ENCODE data around the gene QPCT. TPM values are rescaled to one million over a fixed set of nuclear protein-coding genes. Genes with fewer than 3 reads are reported as not detected.
A peak's percentile ranks its signal among the peaks of the same experiment; 100 is the strongest.

QPCT gene
- total and polyA plus RNA-seq, 5 experiments from 2014 or later, result 0.20 to 0.52 (median 0.50) TPM; not detected in 2

DNA sequence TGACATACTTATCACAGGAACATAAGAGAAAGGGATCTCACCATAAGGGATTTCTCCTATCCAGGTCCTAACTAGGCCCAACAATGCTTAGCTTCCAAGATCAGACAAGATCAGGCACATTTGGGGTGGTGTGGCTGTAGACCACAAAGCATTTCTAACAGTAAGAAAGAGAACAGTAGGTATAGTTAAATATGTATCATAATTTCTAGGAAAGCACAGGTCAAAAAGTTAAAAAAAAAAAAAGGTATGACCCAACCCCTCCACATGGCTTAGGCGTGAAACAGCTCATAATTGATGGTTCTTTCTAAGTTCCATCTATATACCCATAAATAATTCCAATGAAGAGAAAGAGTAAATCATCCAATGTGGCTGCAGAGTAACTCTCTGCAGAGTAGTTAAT is 26.7 kb upstream of the QPCT start:
- POLR2A ChIA-PET, result interaction anchor here (0.7 kb wide), 2 partner anchors 48 to 560 kb away, joined by 3 to 4 read pairs; no protein-coding TSS in a partner anchor
- Mint-ChIP-seq H3K27me3 (no peaks in the 10 kb centered on the region), H3K4me3 (no peak overlapping the region), H3K27ac (peak overlapping the region in 1 of 10 donors; percentile 7), H3K36me3 (peaks cover 0 to 25% (median 13%) of the 10 kb centered on the region in 3 donors), H3K4me1 (peaks cover 24 to 87% (median 71%) of the 10 kb centered on the region in 4 donors), H3K9me3 (no peaks in the 10 kb centered on the region)
- ATAC-seq (no peak), DNase-seq (no peak)

DNA sequence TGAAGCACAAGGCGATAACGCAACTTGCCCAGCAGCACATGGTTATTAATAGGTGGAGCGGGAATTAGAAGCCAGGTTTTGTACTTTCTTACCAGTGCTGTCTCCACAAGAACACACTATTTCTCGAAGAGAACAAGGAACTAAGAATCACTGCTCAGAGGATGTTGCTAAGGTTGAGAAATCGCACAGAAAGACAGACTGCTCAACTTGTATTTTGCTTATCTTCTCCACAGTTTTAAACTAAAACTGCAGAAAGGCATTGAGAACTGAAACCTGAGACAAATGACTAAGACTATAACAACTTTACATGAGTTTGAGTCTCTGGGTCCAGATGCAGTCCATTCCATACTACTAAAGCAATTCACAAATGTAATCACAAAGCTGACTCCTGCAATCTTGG is 26.0 kb upstream of the QPCT start:
- Mint-ChIP-seq H3K36me3 (peaks cover 0 to 25% (median 13%) of the 10 kb centered on the region in 3 donors), H3K27me3 (no peaks in the 10 kb centered on the region), H3K4me3 (peak overlapping the region in 1 of 10 donors; percentile 7), H3K4me1 (peaks cover 20 to 87% (median 69%) of the 10 kb centered on the region in 4 donors), H3K27ac (peak overlapping the region in 1 of 10 donors; percentile 7), H3K9me3 (no peaks in the 10 kb centered on the region)
- POLR2A ChIA-PET, result interaction anchor here (0.7 kb wide), 1 partner anchor 560 kb away, joined by 3 read pairs; no protein-coding TSS in a partner anchor
- no peak for DNase-seq
- no peak for ATAC-seq

DNA sequence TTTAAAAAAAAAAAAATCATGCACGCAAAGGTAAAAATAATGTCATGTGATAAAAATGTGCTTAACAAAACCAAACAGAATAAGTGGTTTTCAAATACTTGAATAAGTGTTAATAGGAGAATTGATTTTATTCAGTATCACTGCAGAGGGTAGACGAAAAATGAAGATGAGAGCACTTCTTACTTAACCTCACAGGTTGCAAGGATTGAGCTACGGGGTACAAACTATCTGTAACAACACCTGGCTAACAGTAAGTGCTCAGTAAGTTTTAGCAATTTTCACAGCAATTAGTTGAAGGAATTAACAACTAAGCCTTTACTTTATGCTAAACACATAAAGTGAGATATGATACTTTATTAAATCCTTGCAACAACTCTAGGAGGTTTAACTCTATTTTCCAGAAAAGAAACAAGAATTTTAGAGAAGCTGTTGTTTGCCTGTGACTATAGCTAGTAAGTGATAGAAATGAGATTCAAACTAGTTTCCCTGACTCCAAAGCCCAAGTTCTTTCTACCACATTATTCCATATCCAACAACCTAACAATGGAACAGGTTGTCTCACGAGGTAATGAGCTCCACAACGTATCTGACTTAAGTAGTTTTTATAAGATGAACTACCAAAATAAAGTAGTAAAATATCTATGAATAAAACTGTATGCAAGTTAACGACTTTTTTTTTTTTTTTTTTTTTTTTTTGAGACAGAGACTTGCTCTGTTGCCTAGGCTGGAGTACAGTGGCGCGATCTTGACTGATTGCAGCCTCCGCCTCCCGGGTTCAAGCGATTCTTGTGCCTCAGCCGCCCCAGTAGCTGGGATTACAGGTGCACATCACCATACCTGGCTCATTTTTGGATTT is 24.4 kb upstream of the QPCT start:
- POLR2A ChIA-PET, result interaction anchor here (0.7 kb wide), 5 partner anchors 22 to 1883 kb away, joined by 3 to 9 read pairs (median 5); no protein-coding TSS in a partner anchor
- no peak for ATAC-seq
- no peak for DNase-seq
- H3K9me3 Mint-ChIP-seq, result no peaks in the 10 kb centered on the region
- peaks cover 5 to 25% (median 13%) of the 10 kb centered on the region in 3 donors for H3K36me3 Mint-ChIP-seq
- H3K4me3 Mint-ChIP-seq, result no peak overlapping the region
- H3K27ac Mint-ChIP-seq, result no peak overlapping the region
- peaks cover 23 to 80% (median 61%) of the 10 kb centered on the region in 4 donors for H3K4me1 Mint-ChIP-seq
- H3K27me3 Mint-ChIP-seq, result no peaks in the 10 kb centered on the region

DNA sequence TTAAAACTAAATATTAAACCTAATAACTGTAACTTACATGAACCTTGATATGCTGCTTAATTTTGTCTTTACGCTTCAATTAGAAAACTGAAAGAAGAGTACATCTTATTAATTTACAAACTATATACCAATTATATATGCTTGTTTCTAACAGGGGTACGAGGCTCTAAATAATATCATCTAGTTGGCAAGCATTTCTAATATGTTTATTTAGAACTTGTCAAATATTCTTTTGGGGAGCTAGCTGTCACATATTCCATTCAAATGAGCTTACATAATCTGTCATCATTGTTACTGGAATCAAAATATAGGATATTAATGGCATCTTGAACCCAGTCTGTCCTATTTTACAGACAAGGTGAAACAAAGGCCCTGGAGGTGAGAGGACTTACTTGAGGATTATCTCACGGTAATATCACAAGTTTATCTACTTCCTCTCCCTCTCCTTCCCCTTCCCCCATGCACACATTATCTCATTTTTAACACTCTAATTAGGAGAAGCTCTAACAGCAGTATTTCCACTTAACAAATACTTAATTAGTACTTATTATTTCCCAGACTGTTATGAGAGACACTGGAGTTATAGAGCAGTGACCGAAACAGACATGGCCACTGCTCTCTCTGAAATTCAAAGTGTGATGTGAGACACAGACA is 23.3 kb upstream of the QPCT start:
- Mint-ChIP-seq H3K36me3 (peaks cover 5 to 15% (median 5%) of the 10 kb centered on the region in 3 donors), H3K27me3 (no peaks in the 10 kb centered on the region), H3K27ac (peak overlapping the region in 1 of 10 donors; percentile 6), H3K4me1 (peaks cover 23 to 75% (median 54%) of the 10 kb centered on the region in 4 donors), H3K4me3 (peak overlapping the region in 5 of 10 donors; percentile 11 to 43 (median 19)), H3K9me3 (no peaks in the 10 kb centered on the region)
- POLR2A ChIA-PET, result no interaction called here
- DNase-seq, result no peak
- no peak for ATAC-seq

DNA sequence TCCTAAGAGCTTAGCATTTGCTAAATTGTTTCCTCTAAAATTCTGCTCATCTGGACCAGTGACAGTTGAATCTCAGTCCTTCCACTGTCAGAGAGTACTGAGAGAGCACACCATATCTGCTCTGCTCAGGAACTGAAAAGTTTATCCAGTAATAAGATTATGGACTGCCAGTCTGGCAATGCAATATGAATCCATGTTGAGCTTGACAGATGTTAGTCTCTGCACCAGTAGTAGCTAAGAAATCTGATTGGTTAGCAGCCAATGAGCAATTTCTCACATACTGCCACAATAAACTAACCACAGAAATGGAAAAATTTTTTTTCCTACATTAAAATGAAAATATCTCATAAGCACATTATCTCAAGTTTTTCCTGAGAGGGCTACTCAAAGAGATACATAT is 22.1 kb upstream of the QPCT start:
- POLR2A ChIA-PET, result interaction anchor here (2.1 kb wide), 1 partner anchor 90 kb away, joined by 11 read pairs; the partner anchor contains the start of genes CEBPZ and NDUFAF7
- Mint-ChIP-seq H3K27me3 (peaks cover 0 to 6% (median 3%) of the 10 kb centered on the region in 5 donors), H3K4me1 (peaks cover 23 to 72% (median 48%) of the 10 kb centered on the region in 4 donors), H3K9me3 (no peaks in the 10 kb centered on the region), H3K27ac (peak overlapping the region in 2 of 10 donors; percentile 7 to 40), H3K36me3 (peaks cover 2 to 8% (median 5%) of the 10 kb centered on the region in 3 donors), H3K4me3 (peak overlapping the region in 7 of 10 donors; percentile 3 to 99 (median 15))
- DNase-seq (no peak), ATAC-seq (no peak)

DNA sequence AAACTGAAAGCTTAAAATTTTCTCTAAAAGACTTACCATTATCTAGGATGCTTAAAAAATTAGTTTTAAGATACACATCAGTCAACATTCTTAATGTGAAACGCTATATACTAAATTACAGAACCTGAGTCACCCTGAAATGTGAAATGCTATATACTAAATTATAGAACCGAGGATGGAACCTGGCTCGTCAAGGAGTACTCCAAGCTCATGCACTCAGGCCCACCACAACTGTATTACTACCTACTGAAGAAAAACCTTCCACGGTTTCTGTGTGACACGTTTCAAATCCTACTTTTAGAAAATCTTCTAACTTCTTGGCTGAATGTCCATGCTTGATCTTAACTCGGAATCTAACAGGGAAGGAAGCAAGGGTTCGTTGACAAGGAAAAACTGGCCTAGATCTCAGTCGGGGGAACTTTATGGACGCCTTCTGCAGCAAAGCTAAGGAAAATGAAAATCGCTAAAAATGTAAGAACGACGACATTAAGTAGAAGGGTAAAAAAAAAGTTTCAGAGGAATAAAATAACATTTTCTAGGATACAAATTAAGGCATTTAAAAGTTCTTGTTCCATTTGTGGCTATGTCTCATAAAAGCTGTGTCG is 21.2 kb upstream of the QPCT start:
- POLR2A ChIA-PET, result interaction anchor here (0.8 to 2.1 kb wide), 5 partner anchors 28 to 127 kb away, joined by 3 to 11 read pairs (median 3); partner anchors contain the start of genes CEBPZ, CEBPZOS and NDUFAF7
- DNase-seq (no peak), ATAC-seq (no peak)
- Mint-ChIP-seq H3K27me3 (peaks cover 0 to 11% (median 5%) of the 10 kb centered on the region in 5 donors), H3K4me1 (peaks cover 18 to 62% (median 40%) of the 10 kb centered on the region in 4 donors), H3K9me3 (no peaks in the 10 kb centered on the region), H3K36me3 (peaks cover 0 to 5% (median 0%) of the 10 kb centered on the region in 3 donors), H3K4me3 (peak overlapping the region; percentile 88 to 100 (median 99)), H3K27ac (peak overlapping the region; percentile 87 to 99 (median 97))

DNA sequence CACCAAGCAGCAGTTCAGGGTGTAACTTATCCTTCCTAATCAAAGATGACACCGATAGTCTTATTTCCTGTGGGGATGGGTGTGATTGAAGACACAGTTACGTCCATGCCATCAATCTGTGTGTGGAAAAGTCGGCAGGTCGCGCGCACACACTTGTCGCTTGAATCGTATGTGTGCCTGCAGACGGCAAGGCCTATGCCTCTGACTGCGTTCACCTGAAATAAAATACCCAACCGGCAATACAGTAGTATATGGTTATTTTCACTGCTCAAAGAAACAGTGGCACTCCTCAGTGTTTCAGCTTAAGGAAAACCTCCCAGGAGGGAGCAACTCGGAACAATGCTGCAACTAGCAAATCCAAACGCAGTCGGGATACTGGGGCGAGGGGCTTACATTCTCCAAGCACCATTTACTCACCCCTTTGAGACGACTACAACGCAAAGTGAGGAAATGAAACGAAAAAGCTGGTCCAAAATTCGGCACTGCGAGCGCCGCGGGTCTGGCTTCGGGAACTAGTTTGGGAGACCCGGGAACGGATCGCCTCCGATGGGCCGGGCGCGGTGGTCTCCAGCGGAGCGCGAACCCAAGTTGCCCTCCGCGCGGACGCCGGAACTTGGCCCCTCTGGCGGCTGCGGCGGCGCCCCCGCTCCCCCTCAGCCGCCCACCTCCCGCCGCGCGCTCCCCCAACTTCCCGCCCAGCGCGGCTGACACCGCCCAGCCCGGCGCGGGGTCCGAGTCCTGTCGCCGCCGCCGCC is 20.5 kb upstream of the QPCT start:
- Mint-ChIP-seq H3K4me1 (peaks cover 15 to 56% (median 34%) of the 10 kb centered on the region in 4 donors), H3K36me3 (peaks cover 0 to 5% (median 0%) of the 10 kb centered on the region in 3 donors), H3K27ac (peak overlapping the region; percentile 87 to 99 (median 97)), H3K27me3 (peaks cover 0 to 12% (median 5%) of the 10 kb centered on the region in 5 donors), H3K9me3 (no peaks in the 10 kb centered on the region), H3K4me3 (peak overlapping the region; percentile 88 to 100 (median 99))
- ATAC-seq (peak; percentile 39 to 58), DNase-seq (peak; percentile 25 to 75 (median 50))
- POLR2A ChIA-PET, result interaction anchor here (0.6 to 2.1 kb wide), 7 partner anchors 27 to 1077 kb away, joined by 3 to 11 read pairs (median 3); partner anchors contain the start of genes CEBPZ, CEBPZOS and NDUFAF7

DNA sequence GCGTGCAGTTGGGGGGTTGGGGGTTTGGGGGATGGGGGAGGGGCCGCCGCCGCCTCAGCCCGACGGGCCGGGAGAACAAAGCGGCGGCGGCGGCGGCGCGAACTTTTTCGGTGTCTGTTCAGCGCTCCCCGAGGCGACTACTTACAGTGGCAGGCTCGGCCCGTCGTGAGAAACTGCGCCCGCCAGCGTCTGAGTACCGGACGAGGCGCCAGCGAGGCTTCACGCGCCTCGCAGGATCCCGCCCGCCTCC is 20.0 kb upstream of the QPCT start:
- peaks cover 15 to 52% (median 32%) of the 10 kb centered on the region in 4 donors for H3K4me1 Mint-ChIP-seq
- H3K4me3 Mint-ChIP-seq, result peak overlapping the region in 8 of 10 donors; percentile 43 to 95 (median 69)
- ATAC-seq (peak; percentile 71 to 74), DNase-seq (peak in 5 of 10 donors; percentile 63 to 86 (median 67))
- H3K9me3 Mint-ChIP-seq, result no peaks in the 10 kb centered on the region
- H3K36me3 Mint-ChIP-seq, result peaks cover 0 to 5% (median 0%) of the 10 kb centered on the region in 3 donors
- POLR2A ChIA-PET, result interaction anchor here (0.6 to 2.1 kb wide), 4 partner anchors 62 to 1076 kb away, joined by 3 to 11 read pairs (median 4); partner anchors contain the start of genes CEBPZ and NDUFAF7
- peaks cover 0 to 12% (median 5%) of the 10 kb centered on the region in 5 donors for H3K27me3 Mint-ChIP-seq
- H3K27ac Mint-ChIP-seq, result peak overlapping the region in 2 of 10 donors; percentile 62 to 82

DNA sequence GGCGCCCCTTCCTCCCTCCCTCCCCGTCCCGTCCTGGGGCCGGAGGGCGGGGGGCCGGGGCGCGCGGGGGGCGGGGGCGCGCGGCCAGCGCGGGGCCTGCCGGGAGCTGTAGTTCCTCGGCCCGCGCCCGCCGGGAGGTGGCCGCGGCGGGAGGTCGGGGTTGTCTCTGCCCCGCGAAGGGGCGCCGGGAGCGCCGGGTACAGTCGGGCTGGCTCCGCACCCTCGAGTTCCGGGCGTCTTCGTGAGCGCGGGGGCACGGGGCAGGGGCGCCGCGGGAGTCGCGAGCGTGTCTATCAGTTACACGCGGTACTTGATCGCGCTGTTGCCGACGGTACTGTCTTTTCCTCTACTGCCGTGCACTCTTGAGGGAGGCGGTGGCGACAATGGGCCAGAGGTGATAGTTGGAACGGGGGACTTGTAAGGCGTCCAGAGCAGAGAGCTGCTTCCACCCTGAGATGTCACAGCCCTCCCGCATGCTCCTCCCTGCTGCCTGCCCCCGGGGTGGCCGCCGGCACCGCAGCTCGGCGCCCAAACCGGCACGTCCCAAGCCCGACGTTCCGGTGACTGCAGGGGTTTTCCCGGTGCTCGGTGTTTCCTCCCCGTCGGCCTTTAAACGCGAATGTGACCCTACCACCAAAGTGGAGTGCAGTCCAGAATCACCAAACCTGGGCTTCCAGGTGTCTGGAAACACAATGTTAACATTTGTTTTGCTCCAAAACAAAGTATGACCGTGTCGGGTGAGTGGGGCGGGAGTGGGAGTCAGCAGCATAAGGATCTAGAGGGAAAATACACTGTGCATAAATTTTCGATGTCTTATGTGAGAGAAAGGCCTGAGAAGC is 19.4 kb upstream of the QPCT start, which contains the start of gene PRKD3:
Gene PRKD3, minus strand, starts transcription at position 48 of the 839 bp plus-strand sequence. CDS start 8,309 bp downstream, outside the sequence.
- POLR2A ChIA-PET, result interaction anchor here (0.6 to 1.7 kb wide), 3 partner anchors 43 to 1076 kb away, joined by 4 to 5 read pairs (median 4); no protein-coding TSS in a partner anchor
- DNase-seq (peak in 9 of 10 donors; percentile 28 to 78 (median 66)), ATAC-seq (peak; percentile 56 to 67)
- Mint-ChIP-seq H3K27me3 (peaks cover 0 to 12% (median 5%) of the 10 kb centered on the region in 5 donors), H3K4me3 (peak within 1 kb of the TSS; percentile 89 to 100 (median 99)), H3K4me1 (peaks cover 13 to 47% (median 27%) of the 10 kb centered on the region in 4 donors), H3K9me3 (no peaks in the 10 kb centered on the region), H3K27ac (peak within 1 kb of the TSS; percentile 87 to 99 (median 97)), H3K36me3 (peaks cover 0 to 5% (median 0%) of the 10 kb centered on the region in 3 donors)

DNA sequence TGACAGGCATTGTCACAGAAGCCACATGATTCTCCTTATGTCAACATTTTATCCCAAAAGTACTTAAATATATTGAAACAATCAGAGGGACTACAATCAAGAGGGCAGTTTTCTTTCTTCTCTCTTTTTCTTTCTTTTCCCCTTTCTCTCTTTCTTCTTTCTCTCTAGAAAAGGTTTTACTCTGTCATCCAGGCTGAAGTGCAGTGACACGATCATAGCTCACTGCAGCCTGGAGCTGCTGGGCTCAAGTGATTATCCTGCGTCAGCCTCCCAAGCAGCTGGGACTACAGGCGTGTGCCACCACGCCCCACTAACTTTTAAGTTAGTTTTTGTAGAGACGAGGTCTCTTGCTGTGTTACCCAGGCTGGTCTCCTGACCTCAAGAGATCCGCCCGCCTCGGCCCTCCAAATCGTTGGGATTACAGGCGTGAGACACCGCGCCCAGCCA is 18.8 kb upstream of the QPCT start:
- peaks cover 12 to 43% (median 24%) of the 10 kb centered on the region in 4 donors for H3K4me1 Mint-ChIP-seq
- no peak for DNase-seq
- peaks cover 0 to 12% (median 5%) of the 10 kb centered on the region in 5 donors for H3K27me3 Mint-ChIP-seq
- POLR2A ChIA-PET, result interaction anchor here (1.6 to 1.7 kb wide), 2 partner anchors 42 to 129 kb away, joined by 4 read pairs; no protein-coding TSS in a partner anchor
- peak overlapping the region; percentile 77 to 95 (median 88) for H3K4me3 Mint-ChIP-seq
- no peaks in the 10 kb centered on the region for H3K9me3 Mint-ChIP-seq
- no peak for ATAC-seq
- H3K27ac Mint-ChIP-seq, result peak overlapping the region in 8 of 10 donors; percentile 69 to 90 (median 84)
- peaks cover 0 to 5% (median 0%) of the 10 kb centered on the region in 3 donors for H3K36me3 Mint-ChIP-seq

All from naive thymus-derived CD8-positive, alpha-beta T cell (primary cell).